GM23338 (cell line): Measurements from ENCODE around the gene MYBL2.

Experiments
- CREB1 ChIP-seq: fragments of 250-450 bp; sonication (Bioruptor Pico); IDR thresholded peaks from 2 replicates; pipeline ENCODE4 v1.5.0; 2020; ENCODE audit warnings: low read depth, mild to moderate bottlenecking, moderate library complexity
- CTCF ChIP-seq, 2 experiments: fragments of 200-600 bp in 1 of 2; sonication (generic) in 1 of 2; conservative IDR thresholded peaks; 2 replicates each; pipeline versions ENCODE4 v1.5.1 to v1.6.1; 2016 to 2017; ENCODE audit warnings: antibody characterized with exemption in 2 of 2, low read depth in 2 of 2, mild to moderate bottlenecking in 2 of 2, moderate library complexity in 1 of 2
- ETS1 ChIP-seq: IDR thresholded peaks from 2 replicates; pipeline ENCODE4 v1.6.1; 2016; ENCODE audit warnings: antibody characterized with exemption
- EZH2 ChIP-seq: fragments of 200-600 bp; sonication (generic); IDR thresholded peaks from one replicate; pipeline ENCODE4 v1.8.0; 2017; ENCODE audit warnings: antibody characterized with exemption, mild to moderate bottlenecking, low read depth; ENCODE audit not compliant: unreplicated experiment
- EZH2phosphoT487 ChIP-seq: fragments of 200-600 bp; sonication (generic); IDR thresholded peaks from one replicate; pipeline ENCODE4 v1.8.1; 2018; ENCODE audit warnings: antibody characterized with exemption; ENCODE audit not compliant: unreplicated experiment
- JUNB ChIP-seq: IDR thresholded peaks from one replicate; pipeline ENCODE4 v1.6.1; 2016; ENCODE audit warnings: antibody characterized with exemption; ENCODE audit not compliant: unreplicated experiment
- NANOG ChIP-seq: IDR thresholded peaks from 2 replicates; pipeline ENCODE4 v1.6.1; 2016; ENCODE audit warnings: antibody characterized with exemption, borderline replicate concordance
- POLR2AphosphoS5 ChIP-seq: IDR thresholded peaks from 2 replicates; pipeline ENCODE4 v1.6.1; 2016; ENCODE audit warnings: antibody characterized with exemption, low read depth
- REST ChIP-seq: IDR thresholded peaks from one replicate; pipeline ENCODE4 v1.6.1; 2018; ENCODE audit warnings: antibody characterized with exemption; ENCODE audit not compliant: unreplicated experiment
- STAT1 ChIP-seq: IDR thresholded peaks from one replicate; pipeline ENCODE4 v1.6.1; 2016; ENCODE audit warnings: antibody characterized with exemption; ENCODE audit not compliant: unreplicated experiment
- ZNF114 ChIP-seq: fragments of 250-450 bp; sonication (Bioruptor Pico); IDR thresholded peaks from 2 replicates; pipeline ENCODE4 v1.5.0; 2020; ENCODE audit warnings: mild to moderate bottlenecking, moderate library complexity
- ZNF331 ChIP-seq: fragments of 250-450 bp; sonication (Bioruptor Pico); IDR thresholded peaks from 2 replicates; pipeline ENCODE4 v1.5.0; 2020; ENCODE audit warnings: low read depth, mild to moderate bottlenecking, moderate library complexity
- ZNF462 ChIP-seq: fragments of 250-450 bp; sonication (Bioruptor Pico); IDR thresholded peaks from 2 replicates; pipeline ENCODE4 v1.5.0; 2020; ENCODE audit warnings: mild to moderate bottlenecking, moderate library complexity

GRCh38 chr20:43686820-43687219 is 19.9 kb downstream of the MYBL2 start:
- TF ChIP-seq CTCF (conservative IDR thresholded peaks at IDR 0.05; ENCODE audit: low read depth in 2 of 2) = no peak
- no peak for TF ChIP-seq POLR2AphosphoS5
- no peak for TF ChIP-seq EZH2phosphoT487
- no peak for TF ChIP-seq EZH2
- no peak for TF ChIP-seq REST
- TF ChIP-seq CREB1 (CRISPR knock-in tag) = no peak
- no peak for TF ChIP-seq JUNB
- TF ChIP-seq ETS1 = no peak
- no peak for TF ChIP-seq ZNF331 (CRISPR knock-in tag)
- TF ChIP-seq STAT1 = no peak
- no peak for TF ChIP-seq ZNF114
- TF ChIP-seq NANOG = no peak
- TF ChIP-seq ZNF462 (CRISPR knock-in tag) = no peak
